Astrocyte of the cerebellum (primary cell): Measurements from ENCODE around the gene TAS2R38.

Experiments used
- DNase-seq: peaks from one replicate; pipeline ENCODE4 v3.0.0-alpha.2; 2011; ENCODE audit warnings: low read depth
- H3K4me3 ChIP-seq: 2 replicates; pipeline ENCODE4 v1.5.1; 2011; ENCODE audit warnings: mild to moderate bottlenecking, low read depth, low read length, moderate library complexity
- CTCF ChIP-seq: IDR thresholded peaks from 2 replicates; pipeline ENCODE4 v1.5.1; 2012; ENCODE audit warnings: low read length, low read depth, moderate library complexity, mild to moderate bottlenecking; ENCODE audit errors: missing control alignments
- in situ Hi-C: cut with HindIII; loops from 2 replicates; pipeline ENCODE4 v1.10.0; 2017; ENCODE audit warnings: low sequenced_read_pairs

Gene TAS2R38

GRCh38 chr7:141978351-141978750 lies 4.8 kb upstream of the TAS2R38 start:
- in situ Hi-C loops: no loop called here
- no peak for DNase-seq
- TF ChIP-seq CTCF: no peak
- no peak overlapping the region for H3K4me3 ChIP-seq

DNA sequence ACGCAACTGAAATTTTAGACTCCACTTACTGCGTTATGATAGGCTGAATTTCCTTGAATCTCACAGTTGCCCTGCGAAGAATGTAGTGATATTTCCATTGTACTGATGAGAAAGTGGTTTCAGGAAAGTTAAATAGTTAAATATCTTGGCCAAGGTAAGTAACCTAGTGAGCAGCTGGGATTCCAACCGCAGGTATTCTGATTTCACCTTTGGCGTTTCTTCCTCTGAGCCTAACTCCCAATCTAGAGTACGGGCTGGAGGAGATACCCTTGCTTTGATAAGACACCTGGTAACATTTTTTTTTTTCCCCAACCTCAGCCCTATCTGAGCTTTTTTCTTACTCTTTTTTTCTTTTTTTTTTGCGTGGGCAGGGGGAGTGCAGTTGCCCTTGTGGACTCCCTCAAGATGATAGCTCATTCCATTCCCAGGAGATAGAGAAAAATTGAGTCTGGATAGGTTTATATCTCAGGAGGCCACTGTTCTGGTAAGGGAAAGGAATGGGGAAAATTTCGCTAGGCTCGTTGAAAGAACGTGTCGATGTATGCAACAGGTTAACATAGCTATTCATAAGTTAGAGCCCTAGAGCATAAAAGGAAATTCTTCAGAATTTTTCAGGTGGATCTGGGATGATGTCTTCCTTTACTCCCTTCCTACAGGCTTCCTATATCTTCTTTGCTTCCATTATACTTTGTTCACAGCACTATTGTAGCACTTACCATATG lies 3.1 kb upstream of the TAS2R38 start:
- in situ Hi-C loops: no loop called here
- H3K4me3 ChIP-seq: peak overlapping the region; percentile 28
- TF ChIP-seq CTCF: no peak
- no peak for DNase-seq

GRCh38 chr7:141975806-141976523 lies 2.4 kb upstream of the TAS2R38 start:
- TF ChIP-seq CTCF: peak; percentile 97
- peak overlapping the region; percentile 28 for H3K4me3 ChIP-seq
- in situ Hi-C loops: no loop called here
- peak; percentile 29 for DNase-seq

GRCh38 chr7:141974831-141975230 lies 1.3 kb upstream of the TAS2R38 start:
- in situ Hi-C loops: no loop called here
- no peak overlapping the region for H3K4me3 ChIP-seq
- peak; percentile 41 for TF ChIP-seq CTCF
- DNase-seq: no peak

DNA sequence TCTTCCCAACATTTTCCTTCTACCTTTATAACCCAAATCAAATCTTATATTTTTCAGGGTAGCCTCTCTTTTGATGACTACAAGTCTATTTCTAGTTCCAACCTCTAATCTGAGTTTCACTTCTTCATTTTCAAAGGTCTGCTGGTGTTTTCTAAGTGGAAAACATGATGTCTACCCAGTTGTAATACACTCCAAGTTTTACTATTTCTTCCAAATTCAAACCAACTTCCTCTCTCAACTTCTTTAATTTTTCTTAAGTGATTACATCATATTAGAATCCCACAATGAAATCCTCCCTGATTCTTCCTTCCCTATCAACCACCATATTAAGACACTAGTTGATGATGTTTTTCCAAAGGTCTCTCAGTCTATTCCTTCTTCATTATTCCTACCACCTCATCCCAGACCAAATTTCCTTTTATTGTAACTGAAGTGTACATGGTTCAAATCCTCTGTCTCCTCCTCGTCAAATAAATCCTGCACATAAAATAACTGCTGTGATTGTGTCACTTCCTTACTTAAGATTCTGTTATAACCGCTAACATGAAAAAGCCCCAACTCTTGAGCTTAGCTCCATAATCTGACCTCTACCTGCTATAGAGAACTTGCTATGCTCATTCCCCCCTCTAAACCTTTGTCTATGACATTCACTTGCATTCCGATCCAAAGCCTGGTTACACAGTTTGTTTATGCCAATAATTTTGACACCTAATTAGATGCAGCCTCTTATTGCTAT lies 12.7 kb downstream of the TAS2R38 start:
- in situ Hi-C loops: no loop called here
- no peak for DNase-seq
- TF ChIP-seq CTCF: no peak
- no peak overlapping the region for H3K4me3 ChIP-seq

- TF ChIP-seq CTCF: no peak
- H3K4me3 ChIP-seq: no peak overlapping the region
- no peak for DNase-seq
- in situ Hi-C loops: no loop called here
These were observed 17.5 kb downstream of the TAS2R38 start for GRCh38 chr7:141956084-141956483.
